GM18907 (cell line): Measurements from ENCODE around the gene PRDM2.
A peak's percentile ranks its signal among the peaks of the same experiment; 100 is the strongest.
"Not testable (repeated sequence)": the region's sequence is repeated elsewhere in the genome, so short reads cannot be mapped to it uniquely, and the experiment has no call there.

ENCODE experiments used
- ATAC-seq: cut with Tn5 transposase; IDR thresholded peaks from one replicate; pipeline ENCODE4 v1.9.1; 2021; ENCODE audit warnings: mild to moderate bottlenecking, moderate library complexity; ENCODE audit not compliant: unreplicated experiment

PRDM2 gene

GRCh38 chr1:13694886-13695684, 4.9 kb upstream of the PRDM2 start:
- ATAC-seq: no peak

- ATAC-seq: no peak
Measured at GRCh38 chr1:13697738-13698137, 2.2 kb upstream of the PRDM2 start.

DNA sequence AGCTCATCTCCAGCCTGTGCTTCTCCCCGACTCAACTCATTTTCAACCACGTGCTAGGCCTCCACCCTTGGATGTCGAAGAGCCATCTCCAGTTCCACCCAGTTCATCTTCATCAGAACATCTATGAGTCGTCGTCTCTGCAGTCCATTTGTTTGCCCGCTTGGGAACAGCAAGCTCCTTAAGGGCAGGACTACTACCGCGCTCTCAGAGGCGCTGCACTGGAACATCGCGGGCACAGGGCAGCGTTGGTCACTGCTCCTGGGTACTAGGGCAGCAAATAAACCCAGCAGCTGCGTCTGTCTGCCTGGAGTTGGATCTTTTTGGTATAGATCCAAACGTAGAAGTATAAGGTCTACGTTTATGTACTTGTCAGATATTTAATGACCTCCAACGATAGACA, 478 bp upstream of the PRDM2 start:
- ATAC-seq: no peak

DNA sequence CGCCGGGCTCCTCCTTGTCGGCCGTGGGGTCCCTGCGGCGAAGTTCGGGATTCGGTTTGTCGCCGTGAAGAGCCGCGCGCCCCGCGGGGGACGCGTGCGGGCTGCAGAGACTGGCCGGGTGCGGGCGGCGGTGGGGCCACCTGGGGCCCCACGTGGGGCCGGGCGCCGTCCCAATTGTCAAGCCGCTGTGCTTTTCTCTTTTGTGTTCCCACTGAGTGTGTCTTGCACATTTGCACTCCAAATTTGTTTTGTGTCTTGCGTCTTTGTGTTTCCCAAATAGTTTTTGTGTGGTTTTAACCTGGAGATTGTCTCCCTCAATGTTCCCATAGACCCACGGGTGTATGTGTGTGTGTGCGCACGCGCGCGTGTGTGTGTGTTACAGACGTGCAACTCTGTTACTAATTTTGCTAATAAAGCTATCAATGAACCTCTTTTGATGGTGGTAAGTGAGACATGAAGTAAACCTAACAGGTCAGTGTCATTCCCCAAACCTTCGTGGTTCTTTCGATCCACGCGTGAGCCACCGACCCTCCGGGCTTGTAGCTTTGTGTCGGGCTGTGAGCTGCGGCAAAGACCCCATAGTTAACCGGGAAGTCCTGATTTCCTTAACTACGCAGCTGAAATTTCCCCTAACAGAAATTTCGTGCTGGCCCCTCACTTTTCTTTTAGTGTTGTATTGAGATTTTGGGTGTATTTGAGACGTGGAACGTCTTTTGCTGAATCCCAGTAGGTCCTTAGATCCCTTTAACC, 708 bp downstream of the PRDM2 start:
- peak; percentile 38 for ATAC-seq

DNA sequence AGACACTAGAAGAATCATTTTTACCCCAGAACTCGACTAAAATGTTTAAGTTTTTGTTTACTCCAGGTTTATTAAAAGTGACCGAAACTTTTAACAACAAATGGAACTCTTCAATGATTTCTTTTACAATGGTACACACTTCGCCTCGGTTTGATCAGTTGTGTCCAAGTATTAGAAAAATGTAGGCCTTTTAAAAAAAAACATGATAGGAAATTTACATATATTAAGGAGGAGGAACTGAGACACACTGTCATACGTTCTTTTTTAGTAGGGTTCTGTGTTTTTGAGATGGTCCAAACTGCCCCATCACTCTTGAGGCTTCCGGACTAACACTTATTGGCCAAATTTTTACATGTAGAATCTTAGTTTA, 1.3 kb downstream of the PRDM2 start:
- no peak for ATAC-seq

GRCh38 chr1:13702425-13703127, 2.6 kb downstream of the PRDM2 start:
- ATAC-seq: peak; percentile 82

- ATAC-seq: no peak
Measured at GRCh38 chr1:13703128-13703513, 3.1 kb downstream of the PRDM2 start.

- ATAC-seq: no peak
Measured at GRCh38 chr1:13703558-13704490, 3.8 kb downstream of the PRDM2 start.

DNA sequence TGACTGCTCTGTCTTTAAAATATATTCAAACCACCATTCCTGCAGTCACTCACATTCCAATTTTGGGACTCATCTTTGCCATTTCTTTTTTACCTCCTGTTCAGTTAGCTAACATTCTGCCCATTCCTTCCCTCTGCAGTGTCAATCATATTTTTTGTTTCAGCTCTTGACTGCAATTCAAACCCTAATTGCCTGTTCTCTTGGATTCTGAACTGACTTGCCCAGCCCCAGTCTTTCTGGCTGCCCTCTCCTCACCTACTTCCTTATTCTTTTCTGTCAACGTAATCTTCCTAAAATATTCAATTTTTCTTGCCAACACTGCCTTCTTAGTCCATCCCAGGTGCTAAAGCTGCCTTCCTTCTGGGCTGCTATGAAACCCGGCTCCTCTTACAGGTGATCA, 6.1 kb downstream of the PRDM2 start:
- no peak for ATAC-seq

GRCh38 chr1:13707164-13707563, 7.2 kb downstream of the PRDM2 start:
- ATAC-seq: no peak

DNA sequence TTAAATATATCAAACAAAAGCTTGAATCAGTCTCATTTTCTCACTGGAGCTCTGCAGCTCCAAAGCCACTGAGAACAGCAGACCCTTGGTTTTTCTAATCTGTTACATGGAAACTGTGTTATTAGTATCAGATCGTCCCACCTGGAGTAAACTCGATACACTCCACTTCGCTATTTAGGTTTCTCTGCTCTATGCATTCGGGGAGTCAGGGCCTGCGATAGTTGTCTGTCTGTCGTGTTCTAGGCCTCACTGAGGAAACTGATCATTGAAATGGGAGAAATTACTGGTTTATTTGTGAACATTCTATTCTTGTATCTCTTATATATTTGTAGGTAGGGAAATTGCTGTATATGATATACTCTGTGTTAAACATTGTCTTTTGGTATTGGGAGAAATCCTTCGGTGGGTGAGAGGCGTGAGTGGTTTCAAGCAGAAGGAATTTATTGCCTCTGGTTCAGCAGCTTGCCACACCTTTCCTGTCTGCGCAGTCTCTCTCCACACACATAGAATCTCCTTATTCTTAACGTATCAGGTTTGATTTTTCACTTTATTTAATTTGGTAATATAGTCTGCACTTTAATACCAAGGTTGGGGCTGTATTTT, 8.5 kb downstream of the PRDM2 start:
- ATAC-seq: no peak

- ATAC-seq: no peak
Measured at GRCh38 chr1:13710086-13710485, 10.1 kb downstream of the PRDM2 start.

DNA sequence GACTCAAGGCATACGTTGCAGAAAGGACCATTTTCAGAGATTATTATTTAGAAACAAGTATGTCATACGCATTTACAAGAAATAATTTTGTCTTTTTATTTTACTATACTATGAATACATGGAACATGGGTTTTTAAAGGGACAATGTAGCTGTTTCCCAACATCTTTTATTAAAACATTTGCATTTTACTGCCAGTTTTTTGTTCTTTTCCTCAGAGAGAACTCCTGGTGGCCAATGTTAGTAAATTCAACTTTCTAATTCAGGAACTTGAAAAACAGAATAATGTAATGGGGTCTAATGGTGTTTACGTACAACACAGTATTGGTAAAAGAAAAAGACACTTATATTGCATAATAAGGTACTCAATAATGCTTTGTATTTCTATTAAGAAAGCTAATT, 14.9 kb downstream of the PRDM2 start:
- no peak for ATAC-seq

- not testable (repeated sequence) for ATAC-seq
Measured at GRCh38 chr1:13715616-13716287, 15.8 kb downstream of the PRDM2 start.

DNA sequence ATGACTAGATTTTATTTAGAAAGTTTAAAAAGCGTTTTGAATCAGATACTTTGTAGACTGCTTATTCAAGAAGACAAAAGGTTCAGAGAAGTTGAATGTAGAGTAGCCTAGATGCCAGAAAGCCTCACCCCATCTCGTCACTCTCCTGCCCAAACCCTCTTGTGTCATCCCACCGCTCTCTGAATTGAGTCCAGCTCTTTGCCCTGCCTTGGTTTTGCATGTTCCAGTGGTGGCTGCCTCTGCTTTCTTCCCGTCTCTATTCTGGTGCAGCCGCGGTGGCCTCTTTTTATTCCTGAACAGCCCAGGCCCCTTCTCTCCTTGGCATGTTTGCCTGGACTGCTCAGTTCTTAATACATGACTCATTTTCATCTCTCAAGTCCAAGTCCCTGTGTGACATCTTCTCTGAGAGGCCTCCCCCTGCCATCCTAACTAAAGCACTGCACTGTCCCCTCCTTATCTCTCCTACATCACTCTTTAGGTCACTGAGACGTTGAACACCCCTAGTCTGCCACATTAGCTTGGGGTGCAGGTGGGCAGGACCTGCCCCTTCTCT, 22.9 kb downstream of the PRDM2 start:
- no peak for ATAC-seq

DNA sequence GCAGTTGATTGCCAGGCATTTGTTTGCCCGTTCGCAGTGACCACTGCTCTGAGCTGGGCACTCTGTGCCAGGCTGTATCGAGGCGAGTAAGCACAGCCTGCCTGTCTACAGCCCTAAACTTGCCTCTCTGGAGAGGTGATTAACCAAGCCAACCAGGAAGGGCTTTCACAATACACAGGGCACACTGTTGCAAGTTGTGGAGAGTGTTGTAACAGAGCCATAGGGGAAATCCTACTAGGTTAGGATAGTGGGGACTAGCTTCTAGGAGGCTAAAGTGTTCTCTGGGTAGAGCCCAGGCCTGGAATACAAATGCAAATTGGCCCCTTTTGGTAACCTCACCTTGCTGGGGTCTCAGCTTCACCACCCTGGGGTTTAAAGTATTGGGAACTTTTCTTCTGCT, 23.8 kb downstream of the PRDM2 start:
- no peak for ATAC-seq

DNA sequence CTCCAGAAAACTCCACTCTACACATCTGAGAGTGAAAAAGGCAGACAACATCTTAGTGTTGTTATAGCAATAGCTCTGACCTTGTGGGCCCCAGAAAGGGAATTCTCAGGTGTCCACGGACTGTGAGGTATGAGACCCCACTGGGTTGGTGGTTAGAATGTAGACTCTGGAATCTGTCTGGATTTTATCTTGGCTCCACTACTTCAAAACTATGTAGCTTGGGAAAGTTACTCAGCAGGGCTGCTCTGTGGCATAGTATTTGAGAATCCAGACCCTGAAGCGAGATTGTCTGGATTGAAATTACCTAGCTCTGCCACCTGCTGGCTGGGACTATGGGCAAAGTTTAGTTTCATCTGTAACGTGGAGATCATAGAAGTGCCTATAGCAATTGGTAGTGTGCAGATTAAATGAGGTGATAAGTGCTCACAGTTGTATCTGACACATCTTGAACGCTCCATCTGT, 25.8 kb downstream of the PRDM2 start:
- ATAC-seq: no peak

GRCh38 chr1:13728091-13728715, 28.2 kb downstream of the PRDM2 start:
- ATAC-seq: no peak

- peak; percentile 8 for ATAC-seq
Measured at GRCh38 chr1:13730291-13730690, 30.3 kb downstream of the PRDM2 start.
